GM12878 (cell line): ENCODE data around the gene RAB30. TPM values are rescaled to one million over a fixed set of nuclear protein-coding genes. Genes with fewer than 3 reads are reported as not detected.
"Not testable (repeated sequence)": the region's sequence is repeated elsewhere in the genome, so short reads cannot be mapped to it uniquely, and the experiment has no call there.

Experiments
- ATAC-seq: fragments of 200-7000 bp; cut with Tn5 transposase; 3 replicates; pipeline ENCODE4 v1.9.1; 2020; ENCODE audit warnings: mild to moderate bottlenecking, moderate library complexity
- BruUV-seq: library from RNA; stranded (reverse); fragments of 400-500 nt; replicated peaks from 2 replicates; lab custom pipeline; 2021; lab: Mats Ljungman, UMichigan
- CTCF ChIA-PET: fragments of 300-600 bp; sonication (Branson Sonifier 250); formaldehyde crosslinking; extraction: SDS; loops from one replicate; lab custom pipeline; 2021; ENCODE audit warnings: inconsistent platforms; lab: Yijun Ruan, JAX
- POLR2A ChIA-PET: fragments of 350-600 bp; formaldehyde crosslinking; extraction: SDS; loops from one replicate; lab custom pipeline; 2021; ENCODE audit warnings: inconsistent platforms; lab: Charles Lee
- RAD21 ChIA-PET: fragments of 300-600 bp; sonication (Branson Sonifier 250); formaldehyde crosslinking; loops from one replicate; lab custom pipeline; 2023; ENCODE audit warnings: antibody characterized with exemption; ENCODE audit not compliant: unreplicated experiment; lab: Charles Lee
- SMC1A ChIA-PET: fragments of 300-600 bp; sonication (Branson Sonifier 250); formaldehyde crosslinking; loops from one replicate; lab custom pipeline; 2023; ENCODE audit not compliant: unreplicated experiment, uncharacterized antibody; lab: Charles Lee
- DNase-seq: peaks from one replicate; pipeline ENCODE4 v3.0.0-alpha.2; 2011; ENCODE audit warnings: low read depth, low spot score
- FAIRE-seq: peaks from 3 replicates; lab custom pipeline; 2011; peaks lifted over from hg19 to GRCh38; lab: Jason Lieb, UNC
- H2AFZ ChIP-seq: 2 replicates; pipeline ENCODE4 v1.6.0; 2011; ENCODE audit warnings: low read depth, low read length, control low read depth; ENCODE audit not compliant: control insufficient read depth
- H3K27ac ChIP-seq: 2 replicates; pipeline ENCODE4 v1.5.1; 2011; ENCODE audit warnings: control low read depth; ENCODE audit not compliant: control insufficient read depth, insufficient read depth
- H3K27me3 ChIP-seq, 2 experiments: replicated peaks in 1 of 2; 2 replicates each; pipeline versions ENCODE4 v1.6.0 to v1.6.1; 2011; ENCODE audit warnings: low read length in 1 of 2; ENCODE audit not compliant: control insufficient read depth in 2 of 2, insufficient read depth in 2 of 2
- H3K36me3 ChIP-seq, 2 experiments: 2 replicates each; pipeline ENCODE4 v1.5.1; 2011; ENCODE audit warnings: low read length in 1 of 2; ENCODE audit not compliant: control insufficient read depth in 2 of 2, insufficient read depth in 2 of 2
- H3K4me1 ChIP-seq: 2 replicates; pipeline ENCODE4 v1.6.1; 2011; ENCODE audit warnings: mild to moderate bottlenecking, low read length, moderate library complexity, mixed read lengths; ENCODE audit not compliant: control insufficient read depth, insufficient read depth
- H3K4me2 ChIP-seq: 2 replicates; pipeline ENCODE4 v1.6.0; 2011; ENCODE audit warnings: control low read depth; ENCODE audit not compliant: control insufficient read depth, insufficient read depth
- H3K4me3 ChIP-seq: fragments of 200-600 bp; sonication (generic); 2 replicates; pipeline ENCODE4 v1.5.1; 2016
- H3K79me2 ChIP-seq: 2 replicates; pipeline ENCODE4 v1.6.0; 2011; ENCODE audit warnings: low read length; ENCODE audit not compliant: control insufficient read depth, insufficient read depth
- H3K9ac ChIP-seq: 2 replicates; pipeline ENCODE4 v1.8.0; 2011; ENCODE audit warnings: low read length, control low read depth, mixed read lengths; ENCODE audit not compliant: control insufficient read depth, insufficient read depth
- H3K9me3 ChIP-seq: replicated peaks from 3 replicates; pipeline ENCODE4 v1.5.1; 2011; ENCODE audit warnings: mild to moderate bottlenecking, low read length; ENCODE audit not compliant: control insufficient read depth, insufficient read depth
- H4K20me1 ChIP-seq: 2 replicates; pipeline ENCODE4 v1.6.0; 2011; ENCODE audit not compliant: control insufficient read depth, insufficient read depth
- BACH1 ChIP-seq: fragments of 450-650 bp; IDR thresholded peaks from 2 replicates; pipeline ENCODE4 v1.6.1; 2017; ENCODE audit warnings: mild to moderate bottlenecking, borderline replicate concordance
- CHD4 ChIP-seq: fragments of 200-600 bp; sonication (generic); IDR thresholded peaks from 2 replicates; pipeline ENCODE4 v1.6.1; 2016; ENCODE audit warnings: mild to moderate bottlenecking
- FOS ChIP-seq: IDR thresholded peaks from 3 replicates; pipeline ENCODE4 v1.6.1; 2011; ENCODE audit warnings: borderline replicate concordance; ENCODE audit not compliant: insufficient read length; ENCODE audit errors: extremely low read depth
- PKNOX1 ChIP-seq: fragments of 450-650 bp; IDR thresholded peaks from 2 replicates; pipeline ENCODE4 v1.6.1; 2016; ENCODE audit warnings: mild to moderate bottlenecking
- PML ChIP-seq: IDR thresholded peaks from 2 replicates; pipeline ENCODE4 v1.6.1; 2012; ENCODE audit warnings: low read length, inconsistent platforms
- RUNX3 ChIP-seq: IDR thresholded peaks from 2 replicates; pipeline ENCODE4 v1.6.1; 2012; ENCODE audit warnings: low read length, inconsistent platforms
- SREBF1 ChIP-seq: IDR thresholded peaks from 2 replicates; pipeline ENCODE4 v1.6.1; 2012; ENCODE audit warnings: mild to moderate bottlenecking, low read length
- SRF ChIP-seq, 2 experiments: IDR thresholded peaks; 2 replicates each; pipeline ENCODE4 v1.6.1; 2011; ENCODE audit warnings: low read depth in 2 of 2, low read length in 2 of 2, mild to moderate bottlenecking in 1 of 2, moderate library complexity in 1 of 2
- TCF12 ChIP-seq: IDR thresholded peaks from 2 replicates; pipeline ENCODE4 v1.6.1; 2011; ENCODE audit warnings: low read depth, mild to moderate bottlenecking, low read length
- ZNF687 ChIP-seq: fragments of 450-650 bp; IDR thresholded peaks from 2 replicates; pipeline ENCODE4 v1.6.1; 2017; ENCODE audit warnings: mild to moderate bottlenecking, moderate library complexity
- WGBS: methylation state at CpG from one replicate; pipeline ENCODE4 v1.1.6; 2016; ENCODE audit warnings: low lambda C conversion rate; ENCODE audit not compliant: insufficient replicate concordance, insufficient coverage; ENCODE audit errors: missing lambda C conversion rate; 5-methylcytosine and 5-hydroxymethylcytosine counted together
- in situ Hi-C: fragments of 300-500 bp; cut with MboI; formaldehyde crosslinking; loops from 9 replicates; pipeline ENCODE4 v1.14.3; 2018; ENCODE audit warnings: mixed read lengths
- intact Hi-C: fragments of 100-400 bp; cut with micrococcal nuclease; formaldehyde crosslinking; loops from one replicate; pipeline ENCODE4 v1.14.2; 2022; ENCODE audit not compliant: unreplicated experiment
- polyA plus RNA-seq, 11 experiments: library from polyadenylated mRNA; depleted of rRNA in 4 of 11; unstranded in 6 of 11; stranded (reverse) in 5 of 11; fragments of >200 nt; fragmentation: Nextera tagmentation in 4 of 11; fragmentation: Illumina TruSeq in 1 of 11; extraction: Ambion mirVana in 4 of 11; extraction: Trizol in 1 of 11; gene quantifications; 1 replicate in 1 of 11; 2 replicates in 10 of 11; pipeline versions ENCODE4 v1.2.1 to v1.2.3, GENCODE V29; 2011 to 2016; ENCODE audit warnings: inconsistent platforms in 2 of 11, missing spikeins in 2 of 11, low read depth in 1 of 11
- total RNA-seq, 4 experiments: library from RNA; depleted of rRNA in 3 of 4; stranded (reverse); fragments of >200 nt in 3 of 4; fragmentation: Illumina TruSeq in 1 of 4; extraction: Trizol in 1 of 4; gene quantifications; 2 replicates each; pipeline versions ENCODE4 v1.2.1 to v1.2.3, GENCODE V29; 2013 to 2021
- TF ChIP-seq, protein P1 (sequence below): fragments of 450-650 bp; conservative IDR thresholded peaks from 2 replicates; pipeline ENCODE4 v1.6.1; 2017; ENCODE audit warnings: mild to moderate bottlenecking, moderate library complexity

Gene RAB30
- total and polyA plus RNA-seq, 10 of the 15 experiments (the other 5 are each of a cell fraction or from before 2014, with no cell fraction given): 9.8 to 26.7 (median 19.2) TPM

GRCh38 chr11:82950502-82950901 is 121.2 kb downstream of the RAB30 start:
- FAIRE-seq, H3K79me2 ChIP-seq, H3K4me1 ChIP-seq, H2AFZ ChIP-seq, H4K20me1 ChIP-seq, H3K4me2 ChIP-seq, H3K9me3 ChIP-seq, H3K27ac ChIP-seq, RAD21 ChIA-PET, in situ Hi-C loops, H3K4me3 ChIP-seq, H3K36me3 ChIP-seq, H3K27me3 ChIP-seq, POLR2A ChIA-PET, DNase-seq, intact Hi-C loops, BruUV-seq, ATAC-seq, H3K9ac ChIP-seq: not testable (repeated sequence)
- WGBS: 100% methylated on average over 2 of the region's 2 CpGs
- ChIA-PET CTCF (interaction anchor here (1.4 kb wide), 1 partner anchor 38 kb away, joined by 4 read pairs; no protein-coding TSS in a partner anchor), SMC1A (interaction anchor here (0.7 to 1.3 kb wide), 2 partner anchors 16 to 18 kb away, joined by 3 read pairs; no protein-coding TSS in a partner anchor)

DNA sequence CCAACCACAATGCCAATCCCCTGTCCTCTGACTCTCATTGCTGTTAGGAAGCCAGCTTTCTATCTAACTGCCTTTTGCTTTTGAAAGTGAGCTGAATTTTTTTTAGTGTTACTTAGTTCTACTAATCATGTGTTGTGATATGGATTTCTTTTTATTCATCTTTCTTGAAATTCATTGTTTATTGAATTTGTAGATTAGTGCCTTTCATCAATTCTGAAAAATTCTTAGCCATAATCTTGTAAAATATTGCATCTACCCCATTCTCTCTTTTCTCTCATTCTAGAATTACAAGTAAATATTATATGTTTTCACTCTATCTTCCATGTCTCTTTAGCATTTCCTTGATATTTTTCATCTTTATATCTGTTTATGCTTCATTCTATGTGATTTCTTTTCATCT is 122.3 kb downstream of the RAB30 start:
- ChIA-PET SMC1A (interaction anchor here (0.9 to 4.9 kb wide), 5 partner anchors 9 to 97 kb away, joined by 3 to 29 read pairs (median 5); no protein-coding TSS in a partner anchor), RAD21 (no interaction called here), POLR2A (no interaction called here), CTCF (interaction anchor here (0.9 to 2.0 kb wide), 5 partner anchors 15 to 301 kb away, joined by 3 to 5 read pairs (median 3); partner anchors contain the start of gene DDIAS)
- no peak overlapping the region for H3K9ac ChIP-seq
- FAIRE-seq (no peak), DNase-seq (no peak), ATAC-seq (no peak)
- intact Hi-C loops: no loop called here
- no peak overlapping the region for H3K4me2 ChIP-seq
- in situ Hi-C loops: no loop called here
- no peak overlapping the region for H2AFZ ChIP-seq
- no peak overlapping the region for H3K27ac ChIP-seq
- H3K4me3 ChIP-seq: no peak overlapping the region
- no peaks in the 10 kb centered on the region for H3K27me3 ChIP-seq
- no TSS peak for BruUV-seq
- H3K9me3 ChIP-seq: no peaks in the 10 kb centered on the region
- H3K36me3 ChIP-seq: no peaks in the 10 kb centered on the region
- H3K4me1 ChIP-seq: no peaks in the 10 kb centered on the region
- H3K79me2 ChIP-seq: no peaks in the 10 kb centered on the region
- H4K20me1 ChIP-seq: no peaks in the 10 kb centered on the region
- TF ChIP-seq BACH1 (no peak), PKNOX1 (no peak), CHD4 (no peak), SRF (IDR thresholded peaks at IDR 0.05; ENCODE audit: low read depth in 2 of 2, low read length in 2 of 2) (no peak), FOS (no peak), ZNF687 (no peak), TCF12 (no peak), RUNX3 (no peak), SREBF1 (no peak), PML (no peak)
- TF ChIP-seq, protein P1, sequence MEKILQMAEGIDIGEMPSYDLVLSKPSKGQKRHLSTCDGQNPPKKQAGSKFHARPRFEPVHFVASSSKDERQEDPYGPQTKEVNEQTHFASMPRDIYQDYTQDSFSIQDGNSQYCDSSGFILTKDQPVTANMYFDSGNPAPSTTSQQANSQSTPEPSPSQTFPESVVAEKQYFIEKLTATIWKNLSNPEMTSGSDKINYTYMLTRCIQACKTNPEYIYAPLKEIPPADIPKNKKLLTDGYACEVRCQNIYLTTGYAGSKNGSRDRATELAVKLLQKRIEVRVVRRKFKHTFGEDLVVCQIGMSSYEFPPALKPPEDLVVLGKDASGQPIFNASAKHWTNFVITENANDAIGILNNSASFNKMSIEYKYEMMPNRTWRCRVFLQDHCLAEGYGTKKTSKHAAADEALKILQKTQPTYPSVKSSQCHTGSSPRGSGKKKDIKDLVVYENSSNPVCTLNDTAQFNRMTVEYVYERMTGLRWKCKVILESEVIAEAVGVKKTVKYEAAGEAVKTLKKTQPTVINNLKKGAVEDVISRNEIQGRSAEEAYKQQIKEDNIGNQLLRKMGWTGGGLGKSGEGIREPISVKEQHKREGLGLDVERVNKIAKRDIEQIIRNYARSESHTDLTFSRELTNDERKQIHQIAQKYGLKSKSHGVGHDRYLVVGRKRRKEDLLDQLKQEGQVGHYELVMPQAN: no peak
